K562 (cell line): ENCODE measurements around the gene SGMS1. TPM values are rescaled to one million over a fixed set of nuclear protein-coding genes. Genes with fewer than 3 reads are reported as not detected.
A peak's percentile ranks its signal among the peaks of the same experiment; 100 is the strongest.

Experiments
- ARID1B ChIP-seq: fragments of 450-650 bp; IDR thresholded peaks from 2 replicates; pipeline ENCODE4 v1.6.1; 2016; ENCODE audit warnings: antibody characterized with exemption, mild to moderate bottlenecking, inconsistent platforms
- BHLHE40 ChIP-seq: IDR thresholded peaks from 2 replicates; pipeline ENCODE4 v1.6.1; 2011; ENCODE audit warnings: low read length, improper control_type of control experiment
- DMBX1 ChIP-seq: fragments of 250-450 bp; sonication (Bioruptor Pico); IDR thresholded peaks from 2 replicates; pipeline ENCODE4 v1.8.0; 2022; ENCODE audit warnings: inconsistent platforms, mild to moderate bottlenecking, moderate library complexity, borderline replicate concordance
- ESRRB ChIP-seq: fragments of 250-450 bp; sonication (Bioruptor Pico); IDR thresholded peaks from 2 replicates; pipeline ENCODE4 v1.5.0; 2020; ENCODE audit warnings: mild to moderate bottlenecking, moderate library complexity, borderline replicate concordance
- FOXJ3 ChIP-seq: sonication (generic); formaldehyde crosslinking; IDR thresholded peaks from 2 replicates; pipeline ENCODE4 v1.4.0; 2020; ENCODE audit warnings: mild to moderate bottlenecking, missing genetic modification reagents
- GMEB1 ChIP-seq: fragments of 250-450 bp; sonication (Bioruptor Pico); IDR thresholded peaks from 2 replicates; pipeline ENCODE4 v1.4.0; 2020; ENCODE audit warnings: mild to moderate bottlenecking
- HDGF ChIP-seq: fragments of 450-650 bp; IDR thresholded peaks from 2 replicates; pipeline ENCODE4 v1.6.1; 2016
- HMG20B ChIP-seq: fragments of 250-450 bp; sonication (Bioruptor Pico); IDR thresholded peaks from 2 replicates; pipeline ENCODE4 v1.5.0; 2021; ENCODE audit warnings: mild to moderate bottlenecking
- HSF4 ChIP-seq: fragments of 250-450 bp; sonication (Bioruptor Pico); IDR thresholded peaks from 2 replicates; pipeline ENCODE4 v2.1.2; 2022; ENCODE audit warnings: mild to moderate bottlenecking, moderate library complexity, borderline replicate concordance
- PHF8 ChIP-seq: fragments of 200-600 bp; sonication (generic); IDR thresholded peaks from 2 replicates; pipeline ENCODE4 v1.6.1; 2012; ENCODE audit warnings: mixed run types, mild to moderate bottlenecking, inconsistent platforms, low read length, moderate library complexity, borderline replicate concordance
- SETDB1 ChIP-seq: IDR thresholded peaks from one replicate; pipeline ENCODE4 v1.6.1; 2012; ENCODE audit warnings: low read length, control low read depth, inconsistent platforms
- SRSF9 ChIP-seq: fragments of 200-400 bp; formaldehyde crosslinking; IDR thresholded peaks from 2 replicates; pipeline ENCODE4 v1.6.1; 2017; ENCODE audit warnings: low read depth, low read length, borderline replicate concordance
- TAF7 ChIP-seq: fragments of 450-650 bp; IDR thresholded peaks from 2 replicates; pipeline ENCODE4 v1.6.1; 2016; ENCODE audit warnings: missing genetic modification characterization, missing compliant biosample characterization
- TARDBP ChIP-seq: fragments of 450-650 bp; IDR thresholded peaks from 2 replicates; pipeline ENCODE4 v1.6.1; 2016
- TBL1XR1 ChIP-seq, 2 experiments: IDR thresholded peaks; 2 replicates each; pipeline ENCODE4 v1.6.1; 2012; ENCODE audit warnings: improper control_type of control experiment in 2 of 2, low read length in 2 of 2, mild to moderate bottlenecking in 1 of 2
- ZBTB12 ChIP-seq: fragments of 250-450 bp; sonication (Bioruptor Pico); IDR thresholded peaks from 2 replicates; pipeline ENCODE4 v1.4.0; 2020
- ZC3H8 ChIP-seq: fragments of 450-650 bp; IDR thresholded peaks from 2 replicates; pipeline ENCODE4 v1.6.1; 2017
- ZNF609 ChIP-seq: sonication (generic); formaldehyde crosslinking; IDR thresholded peaks from 2 replicates; pipeline ENCODE4 v1.8.1; 2023; ENCODE audit warnings: missing genetic modification reagents, mild to moderate bottlenecking, borderline replicate concordance
- polyA plus RNA-seq, 8 experiments: library from polyadenylated mRNA; depleted of rRNA in 4 of 8; stranded (reverse) in 5 of 8; unstranded in 3 of 8; fragments of >200 nt; fragmentation: Nextera tagmentation in 2 of 8; fragmentation: Illumina TruSeq in 1 of 8; extraction: Ambion mirVana in 2 of 8; extraction: Trizol in 1 of 8; gene quantifications; 2 replicates each; pipeline versions ENCODE4 v1.2.1 to v1.2.3, GENCODE V29; 2011 to 2014; ENCODE audit warnings: inconsistent platforms in 1 of 8, missing spikeins in 1 of 8
- total RNA-seq, 7 experiments: library from RNA; depleted of rRNA in 6 of 7; stranded (reverse); fragments of >200 nt in 6 of 7; fragmentation: Illumina TruSeq in 2 of 7; extraction: Trizol in 2 of 7; gene quantifications; 2 replicates each; pipeline versions ENCODE4 v1.2.1 to v1.2.3, GENCODE V29; 2011 to 2021; ENCODE audit warnings: low replicate concordance in 1 of 7
- TF ChIP-seq, protein P1 (sequence below), 2 experiments: fragments of 450-650 bp in 1 of 2; sonication (generic) in 1 of 2; formaldehyde crosslinking; conservative IDR thresholded peaks; 2 replicates each; pipeline versions ENCODE4 v1.4.0 to v1.8.1; 2020 to 2022; ENCODE audit warnings: mild to moderate bottlenecking in 1 of 2, missing genetic modification reagents in 1 of 2

Gene SGMS1
- total and polyA plus RNA-seq, 9 of the 15 experiments (the other 6 are each of a cell fraction or from before 2014, with no cell fraction given), result 22.6 to 232 (median 82.2) TPM

- TF ChIP-seq GMEB1 (CRISPR knock-in tag) (no peak), FOXJ3 (CRISPR knock-in tag) (no peak), TAF7 (tag) (no peak), ZBTB12 (CRISPR knock-in tag) (no peak), ARID1B (peak; percentile 90), ZNF609 (CRISPR knock-in tag) (no peak), ESRRB (CRISPR knock-in tag) (no peak), SRSF9 (no peak), BHLHE40 (no peak), PHF8 (no peak), DMBX1 (CRISPR knock-in tag) (no peak), SETDB1 (no peak), TARDBP (no peak), ZC3H8 (no peak), HSF4 (CRISPR knock-in tag) (no peak), HDGF (no peak), TBL1XR1 (IDR thresholded peaks at IDR 0.05; ENCODE audit: low read length in 2 of 2) (0 out of 4 replicates have a peak, but pooled peaks of 1 of the 2 experiments have one; percentile 23), HMG20B (CRISPR knock-in tag) (no peak)
- TF ChIP-seq, protein P1, sequence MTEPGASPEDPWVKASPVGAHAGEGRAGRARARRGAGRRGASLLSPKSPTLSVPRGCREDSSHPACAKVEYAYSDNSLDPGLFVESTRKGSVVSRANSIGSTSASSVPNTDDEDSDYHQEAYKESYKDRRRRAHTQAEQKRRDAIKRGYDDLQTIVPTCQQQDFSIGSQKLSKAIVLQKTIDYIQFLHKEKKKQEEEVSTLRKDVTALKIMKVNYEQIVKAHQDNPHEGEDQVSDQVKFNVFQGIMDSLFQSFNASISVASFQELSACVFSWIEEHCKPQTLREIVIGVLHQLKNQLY (CRISPR knock-in tag; conservative IDR thresholded peaks at IDR 0.05), result no peak
Measured at GRCh38 chr10:50579491-50580261, 44.1 kb downstream of the SGMS1 start (continued).
